Measurements from ENCODE around the gene TLK2.

TLK2 gene

GRCh38 chr17:62581764-62582163, 103.1 kb downstream of the TLK2 start:
- no peak for TF ChIP-seq FOXP2 (optimal IDR thresholded peaks at IDR 0.05; ENCODE audit: borderline replicate concordance, extremely low read depth, extremely low read length, insufficient read depth)
- no peak for TF ChIP-seq REST (IDR thresholded peaks at IDR 0.05; ENCODE audit: insufficient read depth in 1 of 2, low read depth in 2 of 2, low read length in 2 of 2)
- no peak for TF ChIP-seq POLR2AphosphoS5 (IDR thresholded peaks at IDR 0.05; ENCODE audit: low read depth, low read length)
- TF ChIP-seq TAF1 (IDR thresholded peaks at IDR 0.05; ENCODE audit: borderline replicate concordance, insufficient read depth, low read length), result no peak
- no peak for TF ChIP-seq SIN3A (IDR thresholded peaks at IDR 0.05; ENCODE audit: borderline replicate concordance, insufficient read depth, low read length)

DNA sequence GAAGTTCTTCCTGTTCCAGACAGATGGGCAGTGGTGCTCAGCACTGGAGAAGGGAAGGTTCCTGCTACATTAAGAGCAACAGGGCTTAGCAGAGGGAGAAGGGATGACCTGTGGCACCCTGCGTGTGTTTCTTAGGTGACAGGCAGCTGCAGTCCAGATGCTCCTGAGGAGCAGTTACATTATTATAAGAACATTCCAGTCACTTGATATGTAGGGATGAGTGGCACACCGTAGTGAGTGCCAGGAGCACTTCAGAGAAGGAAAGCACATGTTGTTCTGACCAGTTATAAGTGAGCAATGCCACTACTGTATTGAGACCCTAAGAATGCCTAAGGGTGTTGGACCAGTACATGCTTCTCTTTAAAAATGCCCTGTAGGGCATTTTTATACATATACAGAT, 108.9 kb downstream of the TLK2 start:
- TF ChIP-seq POLR2AphosphoS5 (IDR thresholded peaks at IDR 0.05; ENCODE audit: low read depth, low read length) (no peak), SIN3A (IDR thresholded peaks at IDR 0.05; ENCODE audit: borderline replicate concordance, insufficient read depth, low read length) (no peak), REST (IDR thresholded peaks at IDR 0.05; ENCODE audit: insufficient read depth in 1 of 2, low read depth in 2 of 2, low read length in 2 of 2) (no peak), TAF1 (IDR thresholded peaks at IDR 0.05; ENCODE audit: borderline replicate concordance, insufficient read depth, low read length) (no peak), FOXP2 (optimal IDR thresholded peaks at IDR 0.05; ENCODE audit: borderline replicate concordance, extremely low read depth, extremely low read length, insufficient read depth) (no peak)

GRCh38 chr17:62588109-62588508, 109.5 kb downstream of the TLK2 start:
- TF ChIP-seq TAF1 (IDR thresholded peaks at IDR 0.05; ENCODE audit: borderline replicate concordance, insufficient read depth, low read length) (no peak), POLR2AphosphoS5 (IDR thresholded peaks at IDR 0.05; ENCODE audit: low read depth, low read length) (no peak), SIN3A (IDR thresholded peaks at IDR 0.05; ENCODE audit: borderline replicate concordance, insufficient read depth, low read length) (no peak), REST (IDR thresholded peaks at IDR 0.05; ENCODE audit: insufficient read depth in 1 of 2, low read depth in 2 of 2, low read length in 2 of 2) (no peak), FOXP2 (optimal IDR thresholded peaks at IDR 0.05; ENCODE audit: borderline replicate concordance, extremely low read depth, extremely low read length, insufficient read depth) (no peak)

GRCh38 chr17:62591333-62591732, 112.7 kb downstream of the TLK2 start:
- TF ChIP-seq FOXP2 (optimal IDR thresholded peaks at IDR 0.05; ENCODE audit: borderline replicate concordance, extremely low read depth, extremely low read length, insufficient read depth) (no peak), POLR2AphosphoS5 (IDR thresholded peaks at IDR 0.05; ENCODE audit: low read depth, low read length) (no peak), SIN3A (IDR thresholded peaks at IDR 0.05; ENCODE audit: borderline replicate concordance, insufficient read depth, low read length) (no peak), REST (IDR thresholded peaks at IDR 0.05; ENCODE audit: insufficient read depth in 1 of 2, low read depth in 2 of 2, low read length in 2 of 2) (no peak), TAF1 (IDR thresholded peaks at IDR 0.05; ENCODE audit: borderline replicate concordance, insufficient read depth, low read length) (no peak)

All from PFSK-1 (cell line).